ENCODE measurements around the gene TDO2.
"Not testable (repeated sequence)": the region's sequence is repeated elsewhere in the genome, so short reads cannot be mapped to it uniquely, and the experiment has no call there.

The TDO2 gene

GRCh38 chr4:155907556-155907955, 4.1 kb downstream of the TDO2 start:
- DNase-seq (ENCODE audit: low read depth) = no peak

GRCh38 chr4:155908187-155909139, 5.0 kb downstream of the TDO2 start:
- no peak for DNase-seq (ENCODE audit: low read depth)

- DNase-seq (ENCODE audit: low read depth) = no peak
Observed at GRCh38 chr4:155909615-155910226, 6.2 kb downstream of the TDO2 start.

GRCh38 chr4:155911905-155912304, 8.4 kb downstream of the TDO2 start:
- DNase-seq (ENCODE audit: low read depth) = no peak

GRCh38 chr4:155914782-155915181, 11.3 kb downstream of the TDO2 start:
- DNase-seq (ENCODE audit: low read depth) = no peak

- no peak for DNase-seq (ENCODE audit: low read depth)
Observed at GRCh38 chr4:155921597-155921996, 18.1 kb downstream of the TDO2 start.

GRCh38 chr4:155924637-155925036, 21.1 kb downstream of the TDO2 start:
- no peak for DNase-seq (ENCODE audit: low read depth)

GRCh38 chr4:155929833-155930232, 26.3 kb downstream of the TDO2 start:
- no peak for DNase-seq (ENCODE audit: low read depth)

- no peak for DNase-seq (ENCODE audit: low read depth)
Observed at GRCh38 chr4:155930330-155930729, 26.8 kb downstream of the TDO2 start.

GRCh38 chr4:155931634-155932033, 28.1 kb downstream of the TDO2 start:
- no peak for DNase-seq (ENCODE audit: low read depth)

GRCh38 chr4:155934634-155935033, 31.1 kb downstream of the TDO2 start:
- not testable (repeated sequence) for DNase-seq (ENCODE audit: low read depth)

GRCh38 chr4:155935389-155935986, 32.0 kb downstream of the TDO2 start:
- DNase-seq (ENCODE audit: low read depth) = no peak

GRCh38 chr4:155941085-155941790, 37.7 kb downstream of the TDO2 start:
- no peak for DNase-seq (ENCODE audit: low read depth)

- no peak for DNase-seq (ENCODE audit: low read depth)
Observed at GRCh38 chr4:155941820-155942219, 38.3 kb downstream of the TDO2 start.

- no peak for DNase-seq (ENCODE audit: low read depth)
Observed at GRCh38 chr4:155943605-155944291, 40.3 kb downstream of the TDO2 start.

GRCh38 chr4:155944516-155944915, 41.0 kb downstream of the TDO2 start:
- DNase-seq (ENCODE audit: low read depth) = no peak

- no peak for DNase-seq (ENCODE audit: low read depth)
Observed at GRCh38 chr4:155946486-155946885, 43.0 kb downstream of the TDO2 start.

- DNase-seq (ENCODE audit: low read depth) = no peak
Observed at GRCh38 chr4:155948541-155948940, 45.0 kb downstream of the TDO2 start.

GRCh38 chr4:155950461-155950860, 47.0 kb downstream of the TDO2 start:
- no peak for DNase-seq (ENCODE audit: low read depth)

- DNase-seq (ENCODE audit: low read depth) = no peak
Observed at GRCh38 chr4:155952501-155952901, 49.0 kb downstream of the TDO2 start.
